Stimulated activated effector memory CD8-positive, alpha-beta T cell treated with anti-CD3 and anti-CD28 coated beads, Interleukin-12 subunit alpha, Interleukin-12 subunit beta, amount 100 ng/mL, for 72 hours (primary cell): ENCODE data around the gene CMTM2.

Experiments used
- ATAC-seq: fragments of 150-1000 bp; cut with Tn5 transposase; 2 replicates; pipeline ENCODE4 v1.10.0; 2021
- DNase-seq, 2 donors: peaks; one replicate each; pipeline ENCODE4 v3.0.0; 2021 to 2022; ENCODE audit warnings: low spot score in 2 of 2
- H3K27ac Mint-ChIP-seq: one replicate; pipeline ENCODE4 v1.8.0; 2022; ENCODE audit warnings: mild to moderate bottlenecking, mixed read lengths
- H3K36me3 Mint-ChIP-seq: one replicate; pipeline ENCODE4 v1.8.0; 2022; ENCODE audit warnings: mild to moderate bottlenecking, mixed read lengths
- H3K4me1 Mint-ChIP-seq: one replicate; pipeline ENCODE4 v1.8.0; 2022; ENCODE audit warnings: mixed read lengths
- H3K4me3 Mint-ChIP-seq: one replicate; pipeline ENCODE4 v1.8.0; 2022; ENCODE audit warnings: mild to moderate bottlenecking, mixed read lengths
- H3K9me3 Mint-ChIP-seq: one replicate; pipeline ENCODE4 v1.8.0; 2022; ENCODE audit warnings: mixed read lengths

Gene CMTM2

GRCh38 chr16:66578651-66579531 lies at the start of gene CMTM2:
TSS of gene CMTM2 (plus strand) at chr16:66579463. CDS start at chr16:66579608, 145 bp downstream.
- H3K4me3 Mint-ChIP-seq: peak within 1 kb of the TSS; percentile 60
- no peak for DNase-seq
- peak; percentile 37 for ATAC-seq
- H3K27ac Mint-ChIP-seq: peak within 1 kb of the TSS; percentile 74
- peaks cover 27% of the 10 kb centered on the region for H3K4me1 Mint-ChIP-seq
- no peaks in the 10 kb centered on the region for H3K9me3 Mint-ChIP-seq
- no peaks in the 10 kb centered on the region for H3K36me3 Mint-ChIP-seq

GRCh38 chr16:66529475-66529874 lies 49.8 kb upstream of the CMTM2 start:
- H3K36me3 Mint-ChIP-seq: no peaks in the 10 kb centered on the region
- H3K27ac Mint-ChIP-seq: peak overlapping the region; percentile 15
- H3K9me3 Mint-ChIP-seq: no peaks in the 10 kb centered on the region

GRCh38 chr16:66534376-66534799 lies 44.9 kb upstream of the CMTM2 start:
- Mint-ChIP-seq H3K36me3 (no peaks in the 10 kb centered on the region), H3K27ac (peak overlapping the region; percentile 24), H3K4me1 (peaks cover 25% of the 10 kb centered on the region), H3K4me3 (no peak overlapping the region), H3K9me3 (no peaks in the 10 kb centered on the region)
- no peak for ATAC-seq
- no peak for DNase-seq

More at GRCh38 chr16:66529475-66529874, 49.8 kb upstream of the CMTM2 start:
- no peak for ATAC-seq
- DNase-seq: no peak
- peaks cover 27% of the 10 kb centered on the region for H3K4me1 Mint-ChIP-seq
- H3K4me3 Mint-ChIP-seq: no peak overlapping the region

GRCh38 chr16:66536525-66536924 lies 42.7 kb upstream of the CMTM2 start:
- peaks cover 30% of the 10 kb centered on the region for H3K4me1 Mint-ChIP-seq
- no peak overlapping the region for H3K4me3 Mint-ChIP-seq
- ATAC-seq (no peak), DNase-seq (no peak)
- H3K27ac Mint-ChIP-seq: peak overlapping the region; percentile 54
- H3K36me3 Mint-ChIP-seq: no peaks in the 10 kb centered on the region
- H3K9me3 Mint-ChIP-seq: no peaks in the 10 kb centered on the region

- Mint-ChIP-seq H3K4me1 (peaks cover 30% of the 10 kb centered on the region), H3K9me3 (no peaks in the 10 kb centered on the region), H3K4me3 (no peak overlapping the region), H3K36me3 (no peaks in the 10 kb centered on the region), H3K27ac (no peak overlapping the region)
- ATAC-seq: no peak
- DNase-seq: no peak
Observed at GRCh38 chr16:66537236-66537635, 42.0 kb upstream of the CMTM2 start.

GRCh38 chr16:66538910-66539309 lies 40.4 kb upstream of the CMTM2 start:
- peaks cover 30% of the 10 kb centered on the region for H3K4me1 Mint-ChIP-seq

GRCh38 chr16:66539623-66540469 lies 39.4 kb upstream of the CMTM2 start:
- no peak for DNase-seq
- H3K9me3 Mint-ChIP-seq: no peaks in the 10 kb centered on the region
- peak overlapping the region; percentile 6 for H3K4me3 Mint-ChIP-seq
- H3K27ac Mint-ChIP-seq: peak overlapping the region; percentile 79
- no peaks in the 10 kb centered on the region for H3K36me3 Mint-ChIP-seq
- no peak for ATAC-seq
- H3K4me1 Mint-ChIP-seq: peaks cover 24% of the 10 kb centered on the region

More at GRCh38 chr16:66538910-66539309, 40.4 kb upstream of the CMTM2 start:
- Mint-ChIP-seq H3K4me3 (peak overlapping the region; percentile 6), H3K27ac (peak overlapping the region; percentile 79), H3K36me3 (no peaks in the 10 kb centered on the region), H3K9me3 (no peaks in the 10 kb centered on the region)
- no peak for ATAC-seq
- DNase-seq: no peak

- ATAC-seq: no peak
- H3K9me3 Mint-ChIP-seq: no peaks in the 10 kb centered on the region
- no peak overlapping the region for H3K4me3 Mint-ChIP-seq
- peaks cover 24% of the 10 kb centered on the region for H3K4me1 Mint-ChIP-seq
- H3K27ac Mint-ChIP-seq: no peak overlapping the region
- no peak for DNase-seq
- no peaks in the 10 kb centered on the region for H3K36me3 Mint-ChIP-seq
Observed at GRCh38 chr16:66541388-66542355, 37.6 kb upstream of the CMTM2 start.

GRCh38 chr16:66542396-66542795 lies 36.9 kb upstream of the CMTM2 start:
- no peaks in the 10 kb centered on the region for H3K36me3 Mint-ChIP-seq
- peaks cover 25% of the 10 kb centered on the region for H3K4me1 Mint-ChIP-seq
- no peak for ATAC-seq
- DNase-seq: no peak
- H3K4me3 Mint-ChIP-seq: no peak overlapping the region
- H3K27ac Mint-ChIP-seq: no peak overlapping the region
- no peaks in the 10 kb centered on the region for H3K9me3 Mint-ChIP-seq

- DNase-seq (no peak), ATAC-seq (no peak)
- H3K36me3 Mint-ChIP-seq: peaks cover 6% of the 10 kb centered on the region
- H3K9me3 Mint-ChIP-seq: no peaks in the 10 kb centered on the region
- H3K27ac Mint-ChIP-seq: peak overlapping the region; percentile 60
- peaks cover 34% of the 10 kb centered on the region for H3K4me1 Mint-ChIP-seq
- H3K4me3 Mint-ChIP-seq: no peak overlapping the region
Observed at GRCh38 chr16:66543541-66543940, 35.7 kb upstream of the CMTM2 start.

GRCh38 chr16:66544016-66544757 lies 35.1 kb upstream of the CMTM2 start:
- peak overlapping the region; percentile 60 for H3K27ac Mint-ChIP-seq
- no peak overlapping the region for H3K4me3 Mint-ChIP-seq
- ATAC-seq (no peak), DNase-seq (no peak)
- H3K36me3 Mint-ChIP-seq: peaks cover 6% of the 10 kb centered on the region
- H3K4me1 Mint-ChIP-seq: peaks cover 36% of the 10 kb centered on the region
- no peaks in the 10 kb centered on the region for H3K9me3 Mint-ChIP-seq

- Mint-ChIP-seq H3K4me1 (peaks cover 42% of the 10 kb centered on the region), H3K4me3 (no peak overlapping the region)
- no peak for ATAC-seq
Observed at GRCh38 chr16:66547101-66547989, 31.9 kb upstream of the CMTM2 start.

GRCh38 chr16:66548068-66548467 lies 31.2 kb upstream of the CMTM2 start:
- peaks cover 49% of the 10 kb centered on the region for H3K4me1 Mint-ChIP-seq
- peaks cover 26% of the 10 kb centered on the region for H3K36me3 Mint-ChIP-seq
- peak overlapping the region; percentile 90 for H3K27ac Mint-ChIP-seq
- DNase-seq: no peak
- H3K9me3 Mint-ChIP-seq: no peaks in the 10 kb centered on the region
- no peak for ATAC-seq
- peak overlapping the region; percentile 86 for H3K4me3 Mint-ChIP-seq

More at GRCh38 chr16:66547101-66547989, 31.9 kb upstream of the CMTM2 start:
- H3K27ac Mint-ChIP-seq: peak overlapping the region; percentile 86
- no peak for DNase-seq
- H3K9me3 Mint-ChIP-seq: no peaks in the 10 kb centered on the region
- H3K36me3 Mint-ChIP-seq: peaks cover 19% of the 10 kb centered on the region
